GM21529 (cell line): Measurements from ENCODE around the gene PTPN18.
A peak's percentile ranks its signal among the peaks of the same experiment; 100 is the strongest.

Experiments
- ATAC-seq: cut with Tn5 transposase; IDR thresholded peaks from one replicate; pipeline ENCODE4 v1.9.1; 2021; ENCODE audit not compliant: unreplicated experiment

The PTPN18 gene

GRCh38 chr2:130363479-130363878 is 7.6 kb downstream of the PTPN18 start:
- no peak for ATAC-seq

GRCh38 chr2:130365075-130365474 is 9.2 kb downstream of the PTPN18 start:
- ATAC-seq, result no peak

- ATAC-seq, result no peak
Observed at GRCh38 chr2:130365963-130366362, 10.1 kb downstream of the PTPN18 start.

- no peak for ATAC-seq
Observed at GRCh38 chr2:130366720-130367119, 10.9 kb downstream of the PTPN18 start.

- no peak for ATAC-seq
Observed at GRCh38 chr2:130368786-130369185, 12.9 kb downstream of the PTPN18 start.

- no peak for ATAC-seq
Observed at GRCh38 chr2:130369311-130369964, 13.6 kb downstream of the PTPN18 start.

- no peak for ATAC-seq
Observed at GRCh38 chr2:130369965-130370341, 14.1 kb downstream of the PTPN18 start.

- ATAC-seq, result no peak
Observed at GRCh38 chr2:130370490-130370889, 14.6 kb downstream of the PTPN18 start.

GRCh38 chr2:130371723-130372054 is 15.8 kb downstream of the PTPN18 start:
- ATAC-seq, result peak; percentile 29

- peak; percentile 66 for ATAC-seq
Observed at GRCh38 chr2:130372055-130372832, 16.4 kb downstream of the PTPN18 start.

GRCh38 chr2:130372833-130373807 is 17.3 kb downstream of the PTPN18 start:
- ATAC-seq, result no peak

GRCh38 chr2:130373808-130374365 is 18.0 kb downstream of the PTPN18 start:
- no peak for ATAC-seq

GRCh38 chr2:130374587-130375290 is 18.9 kb downstream of the PTPN18 start:
- no peak for ATAC-seq

GRCh38 chr2:130375291-130376266 is 19.7 kb downstream of the PTPN18 start:
- no peak for ATAC-seq

GRCh38 chr2:130376433-130377293 is 20.8 kb downstream of the PTPN18 start:
- ATAC-seq, result peak; percentile 54

- no peak for ATAC-seq
Observed at GRCh38 chr2:130377491-130377890, 21.6 kb downstream of the PTPN18 start.

- ATAC-seq, result no peak
Observed at GRCh38 chr2:130378206-130378897, 22.5 kb downstream of the PTPN18 start.

- no peak for ATAC-seq
Observed at GRCh38 chr2:130378898-130379214, 23.0 kb downstream of the PTPN18 start.
